Astrocyte of the cerebellum (primary cell): ENCODE measurements around the gene CSNK1D.

ENCODE experiments used
- DNase-seq: peaks from one replicate; pipeline ENCODE4 v3.0.0-alpha.2; 2011; ENCODE audit warnings: low read depth
- H3K4me3 ChIP-seq: 2 replicates; pipeline ENCODE4 v1.5.1; 2011; ENCODE audit warnings: mild to moderate bottlenecking, low read depth, low read length, moderate library complexity
- CTCF ChIP-seq: IDR thresholded peaks from 2 replicates; pipeline ENCODE4 v1.5.1; 2012; ENCODE audit warnings: low read length, low read depth, moderate library complexity, mild to moderate bottlenecking; ENCODE audit errors: missing control alignments
- in situ Hi-C: cut with HindIII; loops from 2 replicates; pipeline ENCODE4 v1.10.0; 2017; ENCODE audit warnings: low sequenced_read_pairs

The CSNK1D gene

GRCh38 chr17:82319619-82320062 lies 46.1 kb upstream of the CSNK1D start:
- no peak overlapping the region for H3K4me3 ChIP-seq
- DNase-seq = no peak
- TF ChIP-seq CTCF = no peak
- in situ Hi-C loops = no loop called here

GRCh38 chr17:82318772-82319606 lies 45.5 kb upstream of the CSNK1D start:
- H3K4me3 ChIP-seq = no peak overlapping the region
- no peak for DNase-seq
- no peak for TF ChIP-seq CTCF
- in situ Hi-C loops = no loop called here

DNA sequence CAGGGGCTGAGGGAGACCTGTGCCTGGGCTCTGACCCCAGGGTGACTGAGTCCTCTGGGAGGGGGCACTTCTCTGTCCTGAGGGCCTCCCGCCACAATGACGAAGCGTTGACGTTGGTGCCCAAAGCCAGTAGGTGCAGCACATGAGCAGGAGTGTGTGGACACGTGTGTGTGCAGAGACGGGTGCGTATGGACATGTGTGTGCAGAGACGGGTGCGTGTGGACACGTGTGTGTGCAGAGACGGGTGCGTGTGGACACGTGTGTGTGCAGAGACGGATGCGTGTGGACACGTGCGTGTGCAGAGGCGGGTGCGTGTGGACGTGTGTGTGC lies 44.6 kb upstream of the CSNK1D start:
- DNase-seq = no peak
- TF ChIP-seq CTCF = no peak
- no peak overlapping the region for H3K4me3 ChIP-seq
- in situ Hi-C loops = no loop called here

GRCh38 chr17:82317394-82318168 lies 44.1 kb upstream of the CSNK1D start, which contains the start of gene CD7:
Gene CD7 (minus strand): TSS chr17:82317608. CDS start chr17:82317495, 113 bp downstream.
- H3K4me3 ChIP-seq = no peak within 1 kb of the TSS
- DNase-seq = no peak
- in situ Hi-C loops = no loop called here
- no peak for TF ChIP-seq CTCF

DNA sequence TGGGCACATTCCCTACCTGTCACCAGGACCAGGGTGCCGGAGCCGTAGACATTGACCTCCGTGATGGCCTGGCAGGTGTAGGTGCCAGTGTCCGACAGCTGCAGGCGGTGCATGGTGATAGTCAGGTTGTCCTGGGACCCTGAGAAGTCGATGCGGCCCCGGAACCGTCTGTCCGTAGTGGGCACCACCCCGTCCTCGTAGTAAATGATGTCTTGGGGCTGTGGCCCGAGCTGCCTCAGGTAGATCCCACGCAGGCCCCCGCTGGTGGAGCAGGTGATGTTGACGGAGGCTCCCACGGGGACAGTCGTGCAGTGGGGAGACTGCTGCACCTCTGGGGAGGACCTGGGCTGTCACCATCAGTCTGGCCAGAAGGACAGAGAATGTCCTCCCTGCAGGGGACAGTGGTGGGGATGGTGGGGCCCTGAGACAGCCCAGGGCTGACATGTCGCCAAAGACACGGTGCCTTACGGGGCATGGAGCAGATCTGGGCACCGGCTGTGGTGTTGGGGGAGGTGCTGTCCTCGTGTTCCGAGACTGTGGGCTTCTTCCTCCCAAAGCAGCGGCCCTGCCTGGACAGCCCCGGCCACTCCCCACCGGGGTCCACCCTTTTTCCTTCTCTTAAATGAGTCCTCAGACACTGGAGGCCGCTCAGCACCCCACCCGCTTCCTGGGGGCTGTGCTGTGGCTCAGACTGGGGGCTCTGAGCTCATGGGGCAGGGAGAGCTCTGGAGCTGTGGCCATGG lies 43.3 kb upstream of the CSNK1D start:
- H3K4me3 ChIP-seq = no peak overlapping the region
- DNase-seq = no peak
- no peak for TF ChIP-seq CTCF
- in situ Hi-C loops = no loop called here

GRCh38 chr17:82315703-82316358 lies 42.3 kb upstream of the CSNK1D start:
- no peak for DNase-seq
- no peak overlapping the region for H3K4me3 ChIP-seq
- no peak for TF ChIP-seq CTCF
- in situ Hi-C loops = no loop called here
